ENCODE data around the gene PDE6H. TPM values are rescaled to one million over a fixed set of nuclear protein-coding genes. Genes with fewer than 3 reads are reported as not detected.

Gene PDE6H
- total RNA-seq, 1 donor from 2014 or later = not detected

DNA sequence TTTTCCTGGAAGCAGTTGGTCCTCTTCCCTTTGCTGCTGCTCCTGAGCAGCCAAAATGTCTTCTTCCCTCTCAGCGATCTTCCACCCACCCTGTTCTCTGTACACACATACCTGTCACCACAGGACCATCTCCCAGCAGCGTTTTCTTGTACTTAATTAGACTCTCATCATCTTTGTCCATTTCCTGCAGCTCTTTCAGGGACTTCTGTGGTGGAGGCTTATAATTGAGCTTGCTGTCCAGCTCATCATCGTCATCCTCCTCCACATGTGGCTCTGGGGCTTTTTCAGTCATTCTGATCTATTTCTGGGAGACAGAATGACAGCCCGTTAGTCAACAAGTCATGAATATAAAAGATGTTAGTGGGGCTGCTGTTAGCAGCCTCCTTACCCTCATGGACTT, 22.4 kb upstream of the PDE6H start:
- intact Hi-C loops (cut with DNase I) = loop anchor here (5.0 kb wide), 2 partner anchors 48 to 103 kb away; no protein-coding TSS in a partner anchor
- no peak for DNase-seq (ENCODE audit: low spot score)

GRCh38 chr12:14950982-14951746, 21.7 kb upstream of the PDE6H start:
- no peak for DNase-seq (ENCODE audit: low spot score)
- intact Hi-C loops (cut with DNase I) = loop anchor here (5.0 kb wide), 2 partner anchors 49 to 104 kb away; no protein-coding TSS in a partner anchor

DNA sequence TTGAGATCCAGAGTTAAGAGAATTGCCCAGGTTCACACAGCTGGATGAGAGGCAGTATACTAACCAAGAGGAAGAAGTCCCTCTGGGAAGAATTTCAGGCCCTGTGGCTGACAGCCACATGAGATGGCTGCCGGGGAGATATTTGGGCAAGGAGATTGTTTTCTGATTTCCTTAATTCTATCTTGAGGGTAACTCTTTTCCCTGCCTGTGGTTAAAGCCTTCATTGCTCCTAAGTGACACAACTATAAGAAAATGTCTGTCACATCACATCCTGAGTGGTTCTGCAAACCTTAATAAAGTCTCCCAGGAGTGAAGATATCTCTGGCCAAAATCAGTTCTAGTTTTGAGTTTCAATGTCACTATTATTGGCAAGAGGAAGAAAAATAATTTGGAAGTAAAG, 21.0 kb upstream of the PDE6H start:
- intact Hi-C loops (cut with DNase I) = loop anchor here (5.0 kb wide), 2 partner anchors 50 to 105 kb away; no protein-coding TSS in a partner anchor
- DNase-seq (ENCODE audit: low spot score) = no peak

DNA sequence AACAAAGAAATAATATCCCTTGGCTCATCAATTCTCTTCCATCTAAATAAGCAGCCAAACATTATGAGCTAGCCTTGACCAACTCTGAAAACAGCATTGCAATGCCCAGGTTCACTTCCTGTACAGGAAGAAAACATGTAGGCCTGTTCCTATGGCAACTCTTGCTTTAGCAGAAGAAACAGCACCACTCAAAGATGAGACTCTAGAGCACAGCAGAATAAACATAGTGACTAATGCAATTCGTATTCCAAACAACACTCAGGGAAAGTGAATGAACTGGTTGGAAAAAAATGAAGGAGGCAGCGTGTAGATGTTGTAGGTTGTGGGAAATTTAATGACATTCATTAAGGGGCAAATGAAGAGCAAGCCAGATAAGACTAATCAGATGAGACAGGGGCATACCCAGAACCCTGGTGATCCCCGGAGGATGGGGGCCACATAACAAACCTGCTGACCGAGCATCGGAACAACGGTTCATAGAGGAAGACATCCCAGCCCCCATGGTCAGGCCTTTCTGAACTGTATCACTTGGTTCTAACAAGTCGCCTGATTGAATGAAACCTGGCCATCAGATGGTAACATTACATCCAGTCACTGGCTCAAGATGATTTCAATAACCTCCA, 20.4 kb upstream of the PDE6H start:
- intact Hi-C loops (cut with DNase I) = loop anchor here (5.0 kb wide), 2 partner anchors 50 to 105 kb away; no protein-coding TSS in a partner anchor
- DNase-seq (ENCODE audit: low spot score) = no peak

GRCh38 chr12:14953752-14954151, 19.1 kb upstream of the PDE6H start:
- DNase-seq (ENCODE audit: low spot score) = no peak
- intact Hi-C loops (cut with DNase I) = loop anchor here (5.0 kb wide), 2 partner anchors 51 to 106 kb away; no protein-coding TSS in a partner anchor

- DNase-seq (ENCODE audit: low spot score) = no peak
- intact Hi-C loops (cut with DNase I) = loop anchor here (5.0 kb wide), 2 partner anchors 52 to 107 kb away; no protein-coding TSS in a partner anchor
Measured at GRCh38 chr12:14954269-14954668, 18.6 kb upstream of the PDE6H start.

GRCh38 chr12:14956024-14956891, 16.6 kb upstream of the PDE6H start:
- intact Hi-C loops (cut with DNase I) = loop anchor here (5.0 kb wide), 1 partner anchor 69 kb away; the partner anchor contains the start of gene MGP
- DNase-seq (ENCODE audit: low spot score) = no peak

DNA sequence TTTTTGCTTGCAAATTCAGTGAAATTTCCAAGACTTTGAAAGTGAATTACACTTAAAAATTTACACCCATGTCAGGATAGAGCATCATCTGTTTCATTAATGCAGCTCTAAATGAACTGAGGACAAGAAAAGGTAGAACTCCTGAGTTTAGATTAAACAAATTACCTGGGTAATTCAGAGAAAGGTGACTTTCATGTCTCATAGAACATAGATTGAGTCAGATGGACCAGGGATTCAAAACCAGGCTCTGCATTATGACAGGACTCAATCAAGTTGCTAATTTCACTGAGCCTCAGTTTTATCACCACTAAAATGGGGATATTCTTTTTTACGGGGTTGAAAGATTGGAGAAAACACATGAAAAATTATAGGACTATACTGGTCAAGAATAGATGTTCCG, 15.9 kb upstream of the PDE6H start:
- intact Hi-C loops (cut with DNase I) = loop anchor here (5.0 kb wide), 1 partner anchor 70 kb away; the partner anchor contains the start of gene MGP
- no peak for DNase-seq (ENCODE audit: low spot score)

- intact Hi-C loops (cut with DNase I) = loop anchor here (5.0 kb wide), 1 partner anchor 70 kb away; the partner anchor contains the start of gene MGP
- DNase-seq (ENCODE audit: low spot score) = no peak
Measured at GRCh38 chr12:14957551-14958168, 15.2 kb upstream of the PDE6H start.

GRCh38 chr12:14958361-14959125, 14.3 kb upstream of the PDE6H start:
- intact Hi-C loops (cut with DNase I) = loop anchor here (5.0 kb wide), 1 partner anchor 71 kb away; the partner anchor contains the start of gene MGP
- no peak for DNase-seq (ENCODE audit: low spot score)

DNA sequence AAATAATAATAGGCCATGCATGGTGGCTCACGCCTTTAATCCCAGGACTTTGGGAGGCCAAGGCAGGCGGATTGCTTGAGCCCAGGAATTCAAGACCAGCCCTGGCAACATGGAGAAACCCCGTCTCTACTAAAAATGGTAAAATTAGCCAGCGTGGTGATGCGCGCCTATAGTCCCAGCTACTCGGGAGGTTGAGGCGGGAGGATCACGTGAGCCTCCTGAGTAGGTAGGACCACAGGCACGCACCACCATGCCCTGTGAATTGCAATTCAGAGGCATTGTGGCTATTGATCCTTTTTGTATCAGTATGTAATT, 13.8 kb upstream of the PDE6H start:
- DNase-seq (ENCODE audit: low spot score) = no peak
- intact Hi-C loops (cut with DNase I) = loop anchor here (5.0 kb wide), 1 partner anchor 72 kb away; the partner anchor contains the start of gene MGP

GRCh38 chr12:14959463-14959862, 13.4 kb upstream of the PDE6H start:
- intact Hi-C loops (cut with DNase I) = loop anchor here (5.0 kb wide), 1 partner anchor 72 kb away; the partner anchor contains the start of gene MGP
- no peak for DNase-seq (ENCODE audit: low spot score)

DNA sequence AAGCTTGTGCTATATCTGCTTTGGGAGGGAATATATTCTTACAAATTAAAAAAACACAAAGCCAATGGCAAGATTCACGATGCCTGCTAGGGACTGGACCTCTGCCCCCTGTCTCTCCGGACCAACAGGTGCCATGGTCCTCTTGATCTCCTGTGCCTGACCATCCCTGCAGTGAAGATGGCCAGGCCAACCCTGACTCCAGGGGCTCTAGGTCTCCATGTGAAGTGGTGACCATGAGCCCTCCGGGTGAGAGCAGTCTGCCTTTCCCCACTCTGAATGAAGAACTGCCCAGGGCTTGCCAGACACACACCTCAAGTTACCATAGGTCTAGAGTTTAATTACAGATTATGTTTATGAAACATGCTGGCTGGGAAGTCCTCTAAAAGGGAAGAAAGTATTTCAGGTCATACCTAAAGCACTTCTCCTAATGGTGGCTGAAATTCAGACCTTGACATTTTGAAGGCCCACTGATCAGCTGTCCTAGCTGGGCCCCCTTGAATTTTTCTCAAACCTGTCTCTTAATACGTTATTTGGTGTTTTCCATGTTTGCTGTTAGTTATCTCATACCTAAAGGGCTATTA, 12.8 kb upstream of the PDE6H start:
- DNase-seq (ENCODE audit: low spot score) = no peak
- intact Hi-C loops (cut with DNase I) = loop anchor here (5.0 kb wide), 1 partner anchor 73 kb away; the partner anchor contains the start of gene MGP

DNA sequence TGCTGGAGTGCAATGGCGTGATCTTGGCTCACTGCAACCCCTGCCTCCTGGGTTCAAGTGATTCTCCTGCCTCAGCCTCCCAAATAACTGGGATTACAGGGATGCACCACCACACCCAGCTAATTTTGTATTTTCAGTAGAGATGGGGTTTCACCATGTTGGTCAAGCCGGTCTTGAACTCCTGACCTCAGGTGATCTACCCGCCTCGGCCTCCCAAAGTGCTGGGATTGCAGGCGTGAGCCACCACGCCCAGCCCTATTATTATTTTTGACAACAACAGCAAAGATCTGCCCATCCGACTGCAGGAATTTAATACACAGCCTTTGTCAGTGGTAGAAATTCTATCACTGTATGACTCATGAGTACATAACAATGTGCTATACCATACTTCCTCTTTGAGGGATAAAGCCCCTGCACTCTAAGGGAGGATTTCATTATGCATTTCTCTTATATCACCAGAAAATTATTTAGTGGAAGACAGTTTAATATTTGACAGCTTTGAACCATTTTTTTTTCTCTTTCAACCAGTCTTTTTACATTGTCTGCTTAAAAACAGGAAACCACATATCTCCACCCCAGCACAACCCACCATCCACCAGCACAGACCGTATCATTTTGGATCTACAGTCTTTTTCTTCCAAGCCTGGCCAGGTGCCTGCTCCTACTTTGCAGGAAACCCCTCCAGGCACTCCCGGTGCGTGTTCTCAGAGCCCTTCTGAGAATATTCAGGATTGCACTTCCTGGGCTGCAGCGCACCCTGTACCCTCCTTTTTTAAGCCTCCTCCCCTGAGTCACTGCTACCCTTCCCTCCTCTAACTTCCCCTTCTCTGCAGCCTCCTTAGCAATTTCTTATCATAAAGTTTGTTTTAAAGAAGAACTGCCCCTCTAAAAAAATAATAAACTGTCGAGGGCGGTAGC, 12.0 kb upstream of the PDE6H start:
- peak; percentile 80 for DNase-seq (ENCODE audit: low spot score)
- intact Hi-C loops (cut with DNase I) = no loop called here

- intact Hi-C loops (cut with DNase I) = no loop called here
- DNase-seq (ENCODE audit: low spot score) = no peak
Measured at GRCh38 chr12:14961466-14962152, 11.2 kb upstream of the PDE6H start, which contains the start of gene ARHGDIB. ARHGDIB (minus strand) TSS chr12:14961601; CDS start chr12:14950712, 10,889 bp downstream.

DNA sequence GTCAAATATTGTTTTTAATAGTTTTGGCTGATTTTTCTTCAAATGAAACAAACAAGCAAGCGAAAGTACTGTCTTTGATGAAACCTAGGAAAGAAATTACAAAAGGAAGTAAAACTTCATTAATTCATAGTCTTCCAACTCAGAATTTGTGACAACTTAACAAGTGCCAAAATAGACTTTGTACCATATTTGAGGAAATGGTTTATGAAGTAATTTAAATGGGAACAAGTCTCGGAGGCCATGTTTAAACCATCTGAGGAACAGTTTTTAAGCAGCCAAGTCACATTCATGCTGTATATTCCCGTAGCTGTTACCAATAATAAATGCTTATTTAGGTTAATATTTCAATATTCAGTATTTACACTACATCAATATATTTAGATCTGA, 10.7 kb upstream of the PDE6H start:
- no peak for DNase-seq (ENCODE audit: low spot score)
- intact Hi-C loops (cut with DNase I) = no loop called here
